ENCODE measurements around the gene TOGARAM1.

- TF ChIP-seq, protein P1, sequence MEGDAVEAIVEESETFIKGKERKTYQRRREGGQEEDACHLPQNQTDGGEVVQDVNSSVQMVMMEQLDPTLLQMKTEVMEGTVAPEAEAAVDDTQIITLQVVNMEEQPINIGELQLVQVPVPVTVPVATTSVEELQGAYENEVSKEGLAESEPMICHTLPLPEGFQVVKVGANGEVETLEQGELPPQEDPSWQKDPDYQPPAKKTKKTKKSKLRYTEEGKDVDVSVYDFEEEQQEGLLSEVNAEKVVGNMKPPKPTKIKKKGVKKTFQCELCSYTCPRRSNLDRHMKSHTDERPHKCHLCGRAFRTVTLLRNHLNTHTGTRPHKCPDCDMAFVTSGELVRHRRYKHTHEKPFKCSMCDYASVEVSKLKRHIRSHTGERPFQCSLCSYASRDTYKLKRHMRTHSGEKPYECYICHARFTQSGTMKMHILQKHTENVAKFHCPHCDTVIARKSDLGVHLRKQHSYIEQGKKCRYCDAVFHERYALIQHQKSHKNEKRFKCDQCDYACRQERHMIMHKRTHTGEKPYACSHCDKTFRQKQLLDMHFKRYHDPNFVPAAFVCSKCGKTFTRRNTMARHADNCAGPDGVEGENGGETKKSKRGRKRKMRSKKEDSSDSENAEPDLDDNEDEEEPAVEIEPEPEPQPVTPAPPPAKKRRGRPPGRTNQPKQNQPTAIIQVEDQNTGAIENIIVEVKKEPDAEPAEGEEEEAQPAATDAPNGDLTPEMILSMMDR (IDR thresholded peaks at IDR 0.05): no peak
- no peak for TF ChIP-seq POLR2A (IDR thresholded peaks at IDR 0.05)
Observed at GRCh38 chr14:44979740-44980356, 17.9 kb downstream of the TOGARAM1 start.

Data from lower leg skin (tissue), 3 donors.